ENCODE results near the gene FAM193A.

The FAM193A gene

GRCh38 chr4:2650276-2650675, 113.8 kb downstream of the FAM193A start:
- H3K27ac ChIP-seq (ENCODE audit: low read depth, low read length, severe bottlenecking) = no peak overlapping the region
- 94 to 98% methylated on average over 10 to 13 of the region's 13 CpGs for WGBS, 2 experiments (ENCODE audit: insufficient coverage in 2 of 2)
- peaks cover 75% of the 10 kb centered on the region for H3K36me3 ChIP-seq (ENCODE audit: control insufficient read depth, insufficient read depth, low read length)
- H3K4me3 ChIP-seq (ENCODE audit: extremely low read depth, insufficient read depth, low read length, poor library complexity, severe bottlenecking) = no peak overlapping the region
- no peaks in the 10 kb centered on the region for H3K4me1 ChIP-seq (ENCODE audit: control insufficient read depth, insufficient read depth, low read length, poor library complexity, severe bottlenecking)
- no peaks in the 10 kb centered on the region for H3K9me3 ChIP-seq (ENCODE audit: control insufficient read depth, low read length)

GRCh38 chr4:2651546-2651945, 115.1 kb downstream of the FAM193A start:
- H3K9me3 ChIP-seq (ENCODE audit: control insufficient read depth, low read length) = no peaks in the 10 kb centered on the region
- no peak overlapping the region for H3K4me3 ChIP-seq (ENCODE audit: extremely low read depth, insufficient read depth, low read length, poor library complexity, severe bottlenecking)
- 94 to 98% methylated on average over 8 to 9 of the region's 10 CpGs for WGBS, 2 experiments (ENCODE audit: insufficient coverage in 2 of 2)
- H3K36me3 ChIP-seq (ENCODE audit: control insufficient read depth, insufficient read depth, low read length) = peaks cover 81% of the 10 kb centered on the region
- H3K27ac ChIP-seq (ENCODE audit: low read depth, low read length, severe bottlenecking) = no peak overlapping the region
- H3K4me1 ChIP-seq (ENCODE audit: control insufficient read depth, insufficient read depth, low read length, poor library complexity, severe bottlenecking) = no peaks in the 10 kb centered on the region

- Histone ChIP-seq H3K4me1 (ENCODE audit: control insufficient read depth, insufficient read depth, low read length, poor library complexity, severe bottlenecking) (no peaks in the 10 kb centered on the region), H3K27ac (ENCODE audit: low read depth, low read length, severe bottlenecking) (no peak overlapping the region), H3K36me3 (ENCODE audit: control insufficient read depth, insufficient read depth, low read length) (peaks cover 80% of the 10 kb centered on the region), H3K9me3 (ENCODE audit: control insufficient read depth, low read length) (no peaks in the 10 kb centered on the region), H3K4me3 (ENCODE audit: extremely low read depth, insufficient read depth, low read length, poor library complexity, severe bottlenecking) (no peak overlapping the region)
- WGBS, 2 experiments (ENCODE audit: insufficient coverage in 2 of 2) = 100% methylated on average over 2 of the region's 2 CpGs
Measured at GRCh38 chr4:2651998-2652397, 115.6 kb downstream of the FAM193A start.

GRCh38 chr4:2652415-2653160, 116.1 kb downstream of the FAM193A start:
- WGBS, 2 experiments (ENCODE audit: insufficient coverage in 2 of 2) = 98 to 100% methylated on average over 9 to 11 of the region's 14 CpGs
- peaks cover 74% of the 10 kb centered on the region for H3K36me3 ChIP-seq (ENCODE audit: control insufficient read depth, insufficient read depth, low read length)
- H3K27ac ChIP-seq (ENCODE audit: low read depth, low read length, severe bottlenecking) = no peak overlapping the region
- no peaks in the 10 kb centered on the region for H3K9me3 ChIP-seq (ENCODE audit: control insufficient read depth, low read length)
- no peaks in the 10 kb centered on the region for H3K4me1 ChIP-seq (ENCODE audit: control insufficient read depth, insufficient read depth, low read length, poor library complexity, severe bottlenecking)
- no peak overlapping the region for H3K4me3 ChIP-seq (ENCODE audit: extremely low read depth, insufficient read depth, low read length, poor library complexity, severe bottlenecking)

- no peak overlapping the region for H3K4me3 ChIP-seq (ENCODE audit: extremely low read depth, insufficient read depth, low read length, poor library complexity, severe bottlenecking)
- no peaks in the 10 kb centered on the region for H3K9me3 ChIP-seq (ENCODE audit: control insufficient read depth, low read length)
- H3K27ac ChIP-seq (ENCODE audit: low read depth, low read length, severe bottlenecking) = no peak overlapping the region
- peaks cover 73% of the 10 kb centered on the region for H3K36me3 ChIP-seq (ENCODE audit: control insufficient read depth, insufficient read depth, low read length)
- H3K4me1 ChIP-seq (ENCODE audit: control insufficient read depth, insufficient read depth, low read length, poor library complexity, severe bottlenecking) = no peaks in the 10 kb centered on the region
- 100% methylated on average over 4 to 5 of the region's 8 CpGs for WGBS, 2 experiments (ENCODE audit: insufficient coverage in 2 of 2)
Measured at GRCh38 chr4:2660596-2661211, 124.3 kb downstream of the FAM193A start.

GRCh38 chr4:2662598-2662997, 126.2 kb downstream of the FAM193A start:
- Histone ChIP-seq H3K36me3 (ENCODE audit: control insufficient read depth, insufficient read depth, low read length) (peaks cover 67% of the 10 kb centered on the region), H3K27ac (ENCODE audit: low read depth, low read length, severe bottlenecking) (no peak overlapping the region), H3K9me3 (ENCODE audit: control insufficient read depth, low read length) (no peaks in the 10 kb centered on the region), H3K4me1 (ENCODE audit: control insufficient read depth, insufficient read depth, low read length, poor library complexity, severe bottlenecking) (peaks cover 5% of the 10 kb centered on the region), H3K4me3 (ENCODE audit: extremely low read depth, insufficient read depth, low read length, poor library complexity, severe bottlenecking) (no peak overlapping the region)
- 95% methylated on average over 2 of the region's 4 CpGs; no CpG with 5 or more reads in 1 of the 2 experiments for WGBS, 2 experiments (ENCODE audit: insufficient coverage in 2 of 2)

GRCh38 chr4:2663275-2663674, 126.8 kb downstream of the FAM193A start:
- Histone ChIP-seq H3K4me3 (ENCODE audit: extremely low read depth, insufficient read depth, low read length, poor library complexity, severe bottlenecking) (no peak overlapping the region), H3K36me3 (ENCODE audit: control insufficient read depth, insufficient read depth, low read length) (peaks cover 67% of the 10 kb centered on the region), H3K27ac (ENCODE audit: low read depth, low read length, severe bottlenecking) (no peak overlapping the region), H3K9me3 (ENCODE audit: control insufficient read depth, low read length) (no peaks in the 10 kb centered on the region), H3K4me1 (ENCODE audit: control insufficient read depth, insufficient read depth, low read length, poor library complexity, severe bottlenecking) (peaks cover 5% of the 10 kb centered on the region)
- WGBS, 2 experiments (ENCODE audit: insufficient coverage in 2 of 2) = no CpG with 5 or more reads among the region's 2 CpGs

GRCh38 chr4:2666722-2667247, 130.3 kb downstream of the FAM193A start:
- Histone ChIP-seq H3K4me1 (ENCODE audit: control insufficient read depth, insufficient read depth, low read length, poor library complexity, severe bottlenecking) (peaks cover 5% of the 10 kb centered on the region), H3K4me3 (ENCODE audit: extremely low read depth, insufficient read depth, low read length, poor library complexity, severe bottlenecking) (no peak overlapping the region), H3K36me3 (ENCODE audit: control insufficient read depth, insufficient read depth, low read length) (peaks cover 71% of the 10 kb centered on the region), H3K27ac (ENCODE audit: low read depth, low read length, severe bottlenecking) (no peak overlapping the region), H3K9me3 (ENCODE audit: control insufficient read depth, low read length) (no peaks in the 10 kb centered on the region)
- 80 to 100% methylated on average over 1 of the region's 2 CpGs for WGBS, 2 experiments (ENCODE audit: insufficient coverage in 2 of 2)

GRCh38 chr4:2667428-2667827, 131.0 kb downstream of the FAM193A start:
- WGBS, 2 experiments (ENCODE audit: insufficient coverage in 2 of 2) = no CpG with 5 or more reads among the region's 2 CpGs
- Histone ChIP-seq H3K9me3 (ENCODE audit: control insufficient read depth, low read length) (no peaks in the 10 kb centered on the region), H3K36me3 (ENCODE audit: control insufficient read depth, insufficient read depth, low read length) (peaks cover 73% of the 10 kb centered on the region)

GRCh38 chr4:2671267-2671895, 134.9 kb downstream of the FAM193A start:
- H3K36me3 ChIP-seq (ENCODE audit: control insufficient read depth, insufficient read depth, low read length) = peaks cover 86% of the 10 kb centered on the region
- no peak overlapping the region for H3K4me3 ChIP-seq (ENCODE audit: extremely low read depth, insufficient read depth, low read length, poor library complexity, severe bottlenecking)
- H3K4me1 ChIP-seq (ENCODE audit: control insufficient read depth, insufficient read depth, low read length, poor library complexity, severe bottlenecking) = no peaks in the 10 kb centered on the region
- H3K9me3 ChIP-seq (ENCODE audit: control insufficient read depth, low read length) = no peaks in the 10 kb centered on the region
- peak overlapping the region; percentile 42 for H3K27ac ChIP-seq (ENCODE audit: low read depth, low read length, severe bottlenecking)
- WGBS, 2 experiments (ENCODE audit: insufficient coverage in 2 of 2) = 95 to 97% methylated on average over 9 to 10 of the region's 10 CpGs

More at GRCh38 chr4:2667428-2667827, 131.0 kb downstream of the FAM193A start:
- Histone ChIP-seq H3K27ac (ENCODE audit: low read depth, low read length, severe bottlenecking) (no peak overlapping the region), H3K4me1 (ENCODE audit: control insufficient read depth, insufficient read depth, low read length, poor library complexity, severe bottlenecking) (peaks cover 5% of the 10 kb centered on the region), H3K4me3 (ENCODE audit: extremely low read depth, insufficient read depth, low read length, poor library complexity, severe bottlenecking) (no peak overlapping the region)

Measured in mesodermal cell (in vitro differentiated cells).